Pancreas (tissue), 10 donors: ENCODE data around the gene HTT. TPM values are rescaled to one million over a fixed set of nuclear protein-coding genes. Genes with fewer than 3 reads are reported as not detected.

Source experiments
- ATAC-seq, 4 donors: fragments of 200-7000 bp; cut with Tn5 transposase; one replicate each; pipeline versions ENCODE4 v1.8.0 to v1.9.1; 2020; ENCODE audit warnings: mild to moderate bottlenecking in 4 of 4, moderate library complexity in 4 of 4
- DNase-seq, 6 donors: peaks; one replicate each; pipeline ENCODE4 v3.0.0-alpha.2; 2020
- FAIRE-seq: peaks from 2 replicates; lab custom pipeline; 2012; peaks lifted over from hg19 to GRCh38; lab: Jason Lieb, UNC
- H3K27ac ChIP-seq, 4 donors: fragments of 200-600 bp; sonication (generic); 1 replicate in 3 of 4; 2 replicates in 1 of 4; pipeline versions ENCODE4 v1.5.0 to v1.8.0; 2020
- H3K27me3 ChIP-seq, 4 donors: fragments of 200-600 bp; one replicate each; pipeline ENCODE4 v1.8.0; 2021
- H3K36me3 ChIP-seq, 3 donors: fragments of 200-600 bp; sonication (generic) in 1 of 3; one replicate each; pipeline versions ENCODE4 v1.5.0 to v1.8.0; 2020 to 2021
- H3K4me1 ChIP-seq, 3 donors: fragments of 200-600 bp; one replicate each; pipeline ENCODE4 v1.8.0; 2021
- H3K4me3 ChIP-seq, 4 donors: fragments of 200-600 bp; sonication (generic) in 2 of 4; one replicate each; pipeline versions ENCODE4 v1.5.0 to v1.8.0; 2020 to 2021
- H3K9me3 ChIP-seq, 4 donors: fragments of 200-600 bp; one replicate each; pipeline ENCODE4 v1.8.0; 2021
- WGBS, 2 donors: extraction: QIAGEN DNeasy Blood & Tissue Kit; methylation state at CpG; one replicate each; pipeline ENCODE4 v1.1.7; 2013; 5-methylcytosine and 5-hydroxymethylcytosine counted together
- intact Hi-C, 3 donors: fragments of 100-400 bp; cut with DNase I; formaldehyde crosslinking; loops; one replicate each; pipeline versions ENCODE4 v1.11.1 to v1.14.2; 2022
- polyA plus RNA-seq, 2 donors: library from polyadenylated mRNA; stranded (reverse); fragments of 200-250 nt; gene quantifications; one replicate each; pipeline ENCODE4 v1.2.3, GENCODE V29; 2013
- total RNA-seq, 6 donors: library from RNA; stranded (reverse); fragmentation: NEBNext Ultra II Directional in 4 of 6; extraction: Animal tissue kit (Norgen Biotek cat#: 25700) in 4 of 6; gene quantifications; one replicate each; pipeline versions ENCODE4 v1.2.1 to v1.2.4, GENCODE V29; 2021 to 2023
- TF ChIP-seq, protein P1 (sequence below), 4 donors: fragments of 200-600 bp; sonication (generic) in 3 of 4; IDR thresholded peaks; one replicate each; pipeline versions ENCODE4 v1.5.0 to v1.8.0; 2021; ENCODE audit warnings: antibody characterized with exemption in 4 of 4
- donor health status: healthy with polysubstance abuse.
- donor health status: DM: no; HTN: no; CAD: no; lungs with moderate emphysema.
- donor health status: DM: no; HTN: no; CAD: no.
- donor health status: control.
- donor health status: control.
- donor health status: Bipolar disorder and iron deficiency.
- donor health status: DM: yes; HTN: yes; CAD: no.
- donor health status: DM: no; HTN: no; CAD: no.
- donor health status: DM: no; HTN: no; CAD: no.
- donor health status: DM: yes; HTN: yes; CAD: no.

The HTT gene
- total and polyA plus RNA-seq, 8 donors = 23.1 to 55.2 (median 42.7) TPM

DNA sequence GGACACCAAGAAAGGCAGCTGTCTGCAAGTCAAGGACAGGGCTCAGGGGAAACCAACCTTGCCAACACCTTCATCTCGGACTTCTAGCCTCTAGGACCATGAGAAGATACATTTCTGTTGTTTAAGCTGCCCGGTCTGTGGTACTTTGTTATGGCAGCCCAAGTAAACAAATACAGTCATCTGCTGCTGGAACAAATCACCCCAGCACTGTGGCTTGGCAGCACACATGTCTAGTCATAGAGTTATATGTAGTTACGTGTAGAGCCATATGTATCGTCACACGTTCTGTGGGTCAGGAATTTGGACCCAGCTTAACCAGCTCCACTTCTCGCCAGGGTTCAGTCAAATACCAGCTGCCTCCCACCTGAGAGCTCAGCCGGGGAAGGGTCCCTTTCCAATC, 2.7 kb upstream of the HTT start:
- peaks cover 6 to 12% (median 7%) of the 10 kb centered on the region in 3 donors for H3K4me1 ChIP-seq
- no peaks in the 10 kb centered on the region for H3K36me3 ChIP-seq
- no peak overlapping the region for H3K27ac ChIP-seq
- FAIRE-seq (no peak), ATAC-seq (no peak), DNase-seq (no peak)
- no peaks in the 10 kb centered on the region for H3K9me3 ChIP-seq
- intact Hi-C loops = no loop called here
- 78 to 89% methylated on average over 7 of the region's 7 CpGs for WGBS, 2 donors
- TF ChIP-seq, protein P1, sequence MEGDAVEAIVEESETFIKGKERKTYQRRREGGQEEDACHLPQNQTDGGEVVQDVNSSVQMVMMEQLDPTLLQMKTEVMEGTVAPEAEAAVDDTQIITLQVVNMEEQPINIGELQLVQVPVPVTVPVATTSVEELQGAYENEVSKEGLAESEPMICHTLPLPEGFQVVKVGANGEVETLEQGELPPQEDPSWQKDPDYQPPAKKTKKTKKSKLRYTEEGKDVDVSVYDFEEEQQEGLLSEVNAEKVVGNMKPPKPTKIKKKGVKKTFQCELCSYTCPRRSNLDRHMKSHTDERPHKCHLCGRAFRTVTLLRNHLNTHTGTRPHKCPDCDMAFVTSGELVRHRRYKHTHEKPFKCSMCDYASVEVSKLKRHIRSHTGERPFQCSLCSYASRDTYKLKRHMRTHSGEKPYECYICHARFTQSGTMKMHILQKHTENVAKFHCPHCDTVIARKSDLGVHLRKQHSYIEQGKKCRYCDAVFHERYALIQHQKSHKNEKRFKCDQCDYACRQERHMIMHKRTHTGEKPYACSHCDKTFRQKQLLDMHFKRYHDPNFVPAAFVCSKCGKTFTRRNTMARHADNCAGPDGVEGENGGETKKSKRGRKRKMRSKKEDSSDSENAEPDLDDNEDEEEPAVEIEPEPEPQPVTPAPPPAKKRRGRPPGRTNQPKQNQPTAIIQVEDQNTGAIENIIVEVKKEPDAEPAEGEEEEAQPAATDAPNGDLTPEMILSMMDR (IDR thresholded peaks at IDR 0.05) = no peak
- no peak overlapping the region for H3K4me3 ChIP-seq
- H3K27me3 ChIP-seq = no peaks in the 10 kb centered on the region

DNA sequence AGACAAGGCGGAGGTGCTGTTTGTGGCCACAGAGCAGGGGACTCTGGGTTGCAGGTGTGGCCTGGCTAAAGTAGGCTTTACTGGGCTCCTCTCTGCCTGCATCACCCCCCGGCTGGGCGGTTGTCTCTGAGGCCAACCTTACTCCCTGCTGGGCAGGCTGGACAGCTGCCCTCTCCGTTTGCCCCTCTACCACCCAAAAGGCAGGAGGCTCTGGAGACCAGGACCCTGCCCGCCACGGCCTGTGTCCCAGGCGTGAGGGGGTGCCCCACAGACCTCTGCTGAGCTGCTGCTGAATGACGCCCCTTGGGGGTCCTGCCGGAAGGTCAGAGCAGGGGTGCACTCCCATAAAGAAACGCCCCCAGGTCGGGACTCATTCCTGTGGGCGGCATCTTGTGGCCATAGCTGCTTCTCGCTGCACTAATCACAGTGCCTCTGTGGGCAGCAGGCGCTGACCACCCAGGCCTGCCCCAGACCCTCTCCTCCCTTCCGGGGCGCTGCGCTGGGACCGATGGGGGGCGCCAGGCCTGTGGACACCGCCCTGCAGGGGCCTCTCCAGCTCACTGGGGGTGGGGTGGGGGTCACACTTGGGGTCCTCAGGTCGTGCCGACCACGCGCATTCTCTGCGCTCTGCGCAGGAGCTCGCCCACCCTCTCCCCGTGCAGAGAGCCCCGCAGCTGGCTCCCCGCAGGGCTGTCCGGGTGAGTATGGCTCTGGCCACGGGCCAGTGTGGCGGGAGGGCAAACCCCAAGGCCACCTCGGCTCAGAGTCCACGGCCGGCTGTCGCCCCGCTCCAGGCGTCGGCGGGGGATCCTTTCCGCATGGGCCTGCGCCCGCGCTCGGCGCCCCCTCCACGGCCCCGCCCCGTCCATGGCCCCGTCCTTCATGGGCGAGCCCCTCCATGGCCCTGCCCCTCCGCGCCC, 1.1 kb upstream of the HTT start:
- Histone ChIP-seq H3K27ac (peak overlapping the region in 3 of 4 donors; percentile 52 to 66 (median 60)), H3K27me3 (no peaks in the 10 kb centered on the region), H3K36me3 (no peaks in the 10 kb centered on the region), H3K4me1 (peaks cover 6 to 13% (median 7%) of the 10 kb centered on the region in 3 donors), H3K9me3 (no peaks in the 10 kb centered on the region), H3K4me3 (peak overlapping the region; percentile 52 to 78 (median 64))
- 9 to 15% methylated on average over 25 to 54 of the region's 54 CpGs for WGBS, 2 donors
- TF ChIP-seq, protein P1 (IDR thresholded peaks at IDR 0.05) = no peak
- DNase-seq = peak in 2 of 6 donors; percentile 67 to 80
- intact Hi-C loops = no loop called here
- no peak for FAIRE-seq
- ATAC-seq = peak; percentile 1 to 3 (median 2)

DNA sequence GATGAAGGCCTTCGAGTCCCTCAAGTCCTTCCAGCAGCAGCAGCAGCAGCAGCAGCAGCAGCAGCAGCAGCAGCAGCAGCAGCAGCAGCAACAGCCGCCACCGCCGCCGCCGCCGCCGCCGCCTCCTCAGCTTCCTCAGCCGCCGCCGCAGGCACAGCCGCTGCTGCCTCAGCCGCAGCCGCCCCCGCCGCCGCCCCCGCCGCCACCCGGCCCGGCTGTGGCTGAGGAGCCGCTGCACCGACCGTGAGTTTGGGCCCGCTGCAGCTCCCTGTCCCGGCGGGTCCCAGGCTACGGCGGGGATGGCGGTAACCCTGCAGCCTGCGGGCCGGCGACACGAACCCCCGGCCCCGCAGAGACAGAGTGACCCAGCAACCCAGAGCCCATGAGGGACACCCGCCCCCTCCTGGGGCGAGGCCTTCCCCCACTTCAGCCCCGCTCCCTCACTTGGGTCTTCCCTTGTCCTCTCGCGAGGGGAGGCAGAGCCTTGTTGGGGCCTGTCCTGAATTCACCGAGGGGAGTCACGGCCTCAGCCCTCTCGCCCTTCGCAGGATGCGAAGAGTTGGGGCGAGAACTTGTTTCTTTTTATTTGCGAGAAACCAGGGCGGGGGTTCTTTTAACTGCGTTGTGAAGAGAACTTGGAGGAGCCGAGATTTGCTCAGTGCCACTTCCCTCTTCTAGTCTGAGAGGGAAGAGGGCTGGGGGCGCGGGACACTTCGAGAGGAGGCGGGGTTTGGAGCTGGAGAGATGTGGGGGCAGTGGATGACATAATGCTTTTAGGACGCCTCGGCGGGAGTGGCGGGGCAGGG, 568 bp downstream of the HTT start:
- FAIRE-seq (no peak), ATAC-seq (peak in 3 of 4 donors; percentile 0 to 4 (median 0)), DNase-seq (peak; percentile 39 to 80 (median 66))
- H3K9me3 ChIP-seq = no peaks in the 10 kb centered on the region
- no peaks in the 10 kb centered on the region for H3K27me3 ChIP-seq
- H3K27ac ChIP-seq = peak overlapping the region; percentile 58 to 83 (median 72)
- TF ChIP-seq, protein P1 (IDR thresholded peaks at IDR 0.05) = no peak
- WGBS, 2 donors = 0% methylated on average over 33 to 60 of the region's 60 CpGs
- peak overlapping the region; percentile 67 to 86 (median 73) for H3K4me3 ChIP-seq
- peaks cover 6 to 13% (median 7%) of the 10 kb centered on the region in 3 donors for H3K4me1 ChIP-seq
- intact Hi-C loops = no loop called here
- H3K36me3 ChIP-seq = no peaks in the 10 kb centered on the region

DNA sequence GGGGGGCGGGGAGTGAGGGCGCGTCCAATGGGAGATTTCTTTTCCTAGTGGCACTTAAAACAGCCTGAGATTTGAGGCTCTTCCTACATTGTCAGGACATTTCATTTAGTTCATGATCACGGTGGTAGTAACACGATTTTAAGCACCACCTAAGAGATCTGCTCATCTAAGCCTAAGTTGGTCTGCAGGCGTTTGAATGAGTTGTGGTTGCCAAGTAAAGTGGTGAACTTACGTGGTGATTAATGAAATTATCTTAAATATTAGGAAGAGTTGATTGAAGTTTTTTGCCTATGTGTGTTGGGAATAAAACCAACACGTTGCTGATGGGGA, 1.1 kb downstream of the HTT start:
- Histone ChIP-seq H3K36me3 (no peaks in the 10 kb centered on the region), H3K27me3 (no peaks in the 10 kb centered on the region), H3K4me3 (peak overlapping the region in 3 of 4 donors; percentile 69 to 86 (median 77)), H3K27ac (peak overlapping the region in 2 of 4 donors; percentile 81 to 83), H3K4me1 (peaks cover 6 to 13% (median 7%) of the 10 kb centered on the region in 3 donors), H3K9me3 (no peaks in the 10 kb centered on the region)
- intact Hi-C loops = no loop called here
- DNase-seq (no peak), FAIRE-seq (no peak), ATAC-seq (no peak)
- 0 to 1% methylated on average over 7 to 8 of the region's 8 CpGs for WGBS, 2 donors
- TF ChIP-seq, protein P1 (IDR thresholded peaks at IDR 0.05) = no peak
